ENCODE data around the gene STRIP2.

STRIP2 gene

GRCh38 chr7:129535896-129536295, 101.7 kb downstream of the STRIP2 start:
- no peak for TF ChIP-seq CTCF (IDR thresholded peaks at IDR 0.05; ENCODE audit: low read depth, low read length)
- no peak for DNase-seq (ENCODE audit: extremely low read depth, low read depth)

- no peak for TF ChIP-seq CTCF (IDR thresholded peaks at IDR 0.05; ENCODE audit: low read depth, low read length)
- DNase-seq (ENCODE audit: extremely low read depth, low read depth): no peak
These were observed 102.1 kb downstream of the STRIP2 start for GRCh38 chr7:129536323-129536722.

Measured in AG09319 (cell line).